Measurements from ENCODE around the gene MVD.

MVD gene

GRCh38 chr16:88655733-88656281 lies 7.1 kb downstream of the MVD start:
- no peak for DNase-seq (ENCODE audit: low read depth in 2 of 2)

- no peak for DNase-seq (ENCODE audit: low read depth in 2 of 2)
These were observed 7.7 kb downstream of the MVD start for GRCh38 chr16:88655053-88655732.

- DNase-seq (ENCODE audit: low read depth in 2 of 2), result no peak
These were observed 8.4 kb downstream of the MVD start for GRCh38 chr16:88654363-88655052.

GRCh38 chr16:88653596-88654362 lies 9.1 kb downstream of the MVD start:
- DNase-seq (ENCODE audit: low read depth in 2 of 2), result no peak

- DNase-seq (ENCODE audit: low read depth in 2 of 2), result no peak
These were observed 9.8 kb downstream of the MVD start for GRCh38 chr16:88653101-88653500.

GRCh38 chr16:88652762-88653063 lies 10.2 kb downstream of the MVD start:
- no peak for DNase-seq (ENCODE audit: low read depth in 2 of 2)

GRCh38 chr16:88651989-88652761 lies 10.7 kb downstream of the MVD start:
- no peak for DNase-seq (ENCODE audit: low read depth in 2 of 2)

- DNase-seq (ENCODE audit: low read depth in 2 of 2), result peak in 1 of 2 donors; percentile 45
These were observed 11.5 kb downstream of the MVD start for GRCh38 chr16:88651276-88651988.

GRCh38 chr16:88650749-88651275 lies 12.1 kb downstream of the MVD start, which contains the start of gene CYBA:
Gene CYBA, minus strand, starts transcription at chr16:88651053. Its CDS starts 40 bp downstream, at chr16:88651013.
- peak; percentile 59 for DNase-seq (ENCODE audit: low read depth in 2 of 2)

- DNase-seq (ENCODE audit: low read depth in 2 of 2), result no peak
These were observed 12.8 kb downstream of the MVD start for GRCh38 chr16:88649924-88650748.

- no peak for DNase-seq (ENCODE audit: low read depth in 2 of 2)
These were observed 13.5 kb downstream of the MVD start for GRCh38 chr16:88649195-88649923.

- no peak for DNase-seq (ENCODE audit: low read depth in 2 of 2)
These were observed 15.5 kb downstream of the MVD start for GRCh38 chr16:88647178-88648070.

- no peak for DNase-seq (ENCODE audit: low read depth in 2 of 2)
These were observed 16.4 kb downstream of the MVD start for GRCh38 chr16:88646345-88647034.

GRCh38 chr16:88645941-88646340 lies 16.9 kb downstream of the MVD start:
- no peak for DNase-seq (ENCODE audit: low read depth in 2 of 2)

- no peak for DNase-seq (ENCODE audit: low read depth in 2 of 2)
These were observed 17.4 kb downstream of the MVD start for GRCh38 chr16:88645455-88645854.

GRCh38 chr16:88643644-88643932 lies 19.3 kb downstream of the MVD start:
- DNase-seq (ENCODE audit: low read depth in 2 of 2), result no peak

- DNase-seq (ENCODE audit: low read depth in 2 of 2), result no peak
These were observed 19.8 kb downstream of the MVD start for GRCh38 chr16:88642881-88643643.
